ENCODE measurements around the gene SHPK.

SHPK gene

DNA sequence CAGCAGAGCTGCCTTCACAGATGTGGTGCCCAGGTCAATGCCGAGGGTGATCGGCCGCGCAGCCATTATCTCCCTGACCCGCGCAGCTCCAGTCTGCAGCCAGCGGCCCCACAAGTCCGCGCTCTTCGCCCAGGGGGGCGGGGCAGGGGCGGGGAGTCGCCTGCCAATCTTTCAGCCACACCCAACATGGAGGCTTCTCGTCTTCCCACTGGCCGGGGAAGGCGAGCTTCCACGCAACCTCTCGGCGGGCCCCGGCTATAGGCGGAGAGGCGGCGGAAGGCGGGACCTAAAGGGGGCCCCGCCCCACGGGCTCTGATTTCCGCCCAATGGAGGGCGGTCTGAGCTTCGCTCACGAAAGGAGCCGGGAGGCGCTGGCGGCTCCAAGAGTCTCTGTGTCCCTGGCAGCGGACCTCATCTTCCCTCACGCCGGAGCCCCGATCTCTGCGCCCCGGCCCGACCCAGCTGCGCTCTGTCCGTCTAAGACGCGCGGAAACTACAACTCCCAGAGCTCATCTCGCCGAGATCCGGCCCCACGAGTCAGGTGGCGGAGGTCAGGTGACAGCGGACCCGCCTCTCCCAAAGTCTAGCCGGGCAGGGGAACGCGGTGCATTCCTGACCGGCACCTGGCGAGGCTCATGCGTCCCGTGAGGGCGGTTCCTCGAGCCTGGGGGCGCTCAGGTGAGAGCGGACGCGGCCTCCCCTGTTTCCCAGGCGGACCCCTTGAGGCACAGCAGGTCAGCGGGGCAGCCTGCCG, at the start of gene SHPK, which contains the start of gene CTNS (continued):
- TF ChIP-seq, protein P1, sequence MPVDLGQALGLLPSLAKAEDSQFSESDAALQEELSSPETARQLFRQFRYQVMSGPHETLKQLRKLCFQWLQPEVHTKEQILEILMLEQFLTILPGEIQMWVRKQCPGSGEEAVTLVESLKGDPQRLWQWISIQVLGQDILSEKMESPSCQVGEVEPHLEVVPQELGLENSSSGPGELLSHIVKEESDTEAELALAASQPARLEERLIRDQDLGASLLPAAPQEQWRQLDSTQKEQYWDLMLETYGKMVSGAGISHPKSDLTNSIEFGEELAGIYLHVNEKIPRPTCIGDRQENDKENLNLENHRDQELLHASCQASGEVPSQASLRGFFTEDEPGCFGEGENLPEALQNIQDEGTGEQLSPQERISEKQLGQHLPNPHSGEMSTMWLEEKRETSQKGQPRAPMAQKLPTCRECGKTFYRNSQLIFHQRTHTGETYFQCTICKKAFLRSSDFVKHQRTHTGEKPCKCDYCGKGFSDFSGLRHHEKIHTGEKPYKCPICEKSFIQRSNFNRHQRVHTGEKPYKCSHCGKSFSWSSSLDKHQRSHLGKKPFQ (tag by site-specific recombination; IDR thresholded peaks at IDR 0.05) = no peak
- TF ChIP-seq ZNF10 (tag by site-specific recombination; IDR thresholded peaks at IDR 0.05) = 0 out of 2 replicates have a peak, but pooled peaks have one; percentile 50
- no peak for TF ChIP-seq ZNF114 (tag by site-specific recombination; IDR thresholded peaks at IDR 0.05)
- 0 out of 2 replicates have a peak, but pooled peaks have one; percentile 28 for TF ChIP-seq IKZF3 (tag by site-specific recombination; IDR thresholded peaks at IDR 0.05)
- TF ChIP-seq, protein P2, sequence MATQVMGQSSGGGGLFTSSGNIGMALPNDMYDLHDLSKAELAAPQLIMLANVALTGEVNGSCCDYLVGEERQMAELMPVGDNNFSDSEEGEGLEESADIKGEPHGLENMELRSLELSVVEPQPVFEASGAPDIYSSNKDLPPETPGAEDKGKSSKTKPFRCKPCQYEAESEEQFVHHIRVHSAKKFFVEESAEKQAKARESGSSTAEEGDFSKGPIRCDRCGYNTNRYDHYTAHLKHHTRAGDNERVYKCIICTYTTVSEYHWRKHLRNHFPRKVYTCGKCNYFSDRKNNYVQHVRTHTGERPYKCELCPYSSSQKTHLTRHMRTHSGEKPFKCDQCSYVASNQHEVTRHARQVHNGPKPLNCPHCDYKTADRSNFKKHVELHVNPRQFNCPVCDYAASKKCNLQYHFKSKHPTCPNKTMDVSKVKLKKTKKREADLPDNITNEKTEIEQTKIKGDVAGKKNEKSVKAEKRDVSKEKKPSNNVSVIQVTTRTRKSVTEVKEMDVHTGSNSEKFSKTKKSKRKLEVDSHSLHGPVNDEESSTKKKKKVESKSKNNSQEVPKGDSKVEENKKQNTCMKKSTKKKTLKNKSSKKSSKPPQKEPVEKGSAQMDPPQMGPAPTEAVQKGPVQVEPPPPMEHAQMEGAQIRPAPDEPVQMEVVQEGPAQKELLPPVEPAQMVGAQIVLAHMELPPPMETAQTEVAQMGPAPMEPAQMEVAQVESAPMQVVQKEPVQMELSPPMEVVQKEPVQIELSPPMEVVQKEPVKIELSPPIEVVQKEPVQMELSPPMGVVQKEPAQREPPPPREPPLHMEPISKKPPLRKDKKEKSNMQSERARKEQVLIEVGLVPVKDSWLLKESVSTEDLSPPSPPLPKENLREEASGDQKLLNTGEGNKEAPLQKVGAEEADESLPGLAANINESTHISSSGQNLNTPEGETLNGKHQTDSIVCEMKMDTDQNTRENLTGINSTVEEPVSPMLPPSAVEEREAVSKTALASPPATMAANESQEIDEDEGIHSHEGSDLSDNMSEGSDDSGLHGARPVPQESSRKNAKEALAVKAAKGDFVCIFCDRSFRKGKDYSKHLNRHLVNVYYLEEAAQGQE (tag by site-specific recombination; IDR thresholded peaks at IDR 0.05) = peak; percentile 19; the same call in 1 of the 2 replicates
- no peak for TF ChIP-seq ZNF785 (tag by site-specific recombination; IDR thresholded peaks at IDR 0.05)
- TF ChIP-seq ZNF629 (tag by site-specific recombination; IDR thresholded peaks at IDR 0.05) = peak; percentile 69
- TF ChIP-seq ZNF146 (tag by site-specific recombination; IDR thresholded peaks at IDR 0.05) = no peak
- 0 out of 2 replicates have a peak, but pooled peaks have one; percentile 26 for TF ChIP-seq ZNF341 (tag by site-specific recombination; IDR thresholded peaks at IDR 0.05; ENCODE audit: low read depth)
- no peak for TF ChIP-seq SCRT1 (tag by site-specific recombination; IDR thresholded peaks at IDR 0.05; ENCODE audit: borderline replicate concordance)
- peak; percentile 69 for TF ChIP-seq ZIC2 (tag by site-specific recombination; IDR thresholded peaks at IDR 0.05)
- TF ChIP-seq SP7 (tag by site-specific recombination; IDR thresholded peaks at IDR 0.05) = peak; percentile 44
- no peak for TF ChIP-seq ZNF830 (tag by site-specific recombination; IDR thresholded peaks at IDR 0.05; ENCODE audit: low read depth)
- TF ChIP-seq SCRT2 (tag by site-specific recombination; IDR thresholded peaks at IDR 0.05) = 0 out of 2 replicates have a peak, but pooled peaks have one; percentile 31
- TF ChIP-seq, protein P3, sequence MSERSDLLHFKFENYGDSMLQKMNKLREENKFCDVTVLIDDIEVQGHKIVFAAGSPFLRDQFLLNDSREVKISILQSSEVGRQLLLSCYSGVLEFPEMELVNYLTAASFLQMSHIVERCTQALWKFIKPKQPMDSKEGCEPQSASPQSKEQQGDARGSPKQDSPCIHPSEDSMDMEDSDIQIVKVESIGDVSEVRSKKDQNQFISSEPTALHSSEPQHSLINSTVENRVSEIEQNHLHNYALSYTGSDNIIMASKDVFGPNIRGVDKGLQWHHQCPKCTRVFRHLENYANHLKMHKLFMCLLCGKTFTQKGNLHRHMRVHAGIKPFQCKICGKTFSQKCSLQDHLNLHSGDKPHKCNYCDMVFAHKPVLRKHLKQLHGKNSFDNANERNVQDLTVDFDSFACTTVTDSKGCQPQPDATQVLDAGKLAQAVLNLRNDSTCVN (tag by site-specific recombination; optimal IDR thresholded peaks at IDR 0.05) = peak; percentile 81
- no peak for TF ChIP-seq ZNF768 (tag by site-specific recombination; IDR thresholded peaks at IDR 0.05)
- TF ChIP-seq ZNF223 (tag by site-specific recombination; IDR thresholded peaks at IDR 0.05) = no peak
- TF ChIP-seq, protein P4, sequence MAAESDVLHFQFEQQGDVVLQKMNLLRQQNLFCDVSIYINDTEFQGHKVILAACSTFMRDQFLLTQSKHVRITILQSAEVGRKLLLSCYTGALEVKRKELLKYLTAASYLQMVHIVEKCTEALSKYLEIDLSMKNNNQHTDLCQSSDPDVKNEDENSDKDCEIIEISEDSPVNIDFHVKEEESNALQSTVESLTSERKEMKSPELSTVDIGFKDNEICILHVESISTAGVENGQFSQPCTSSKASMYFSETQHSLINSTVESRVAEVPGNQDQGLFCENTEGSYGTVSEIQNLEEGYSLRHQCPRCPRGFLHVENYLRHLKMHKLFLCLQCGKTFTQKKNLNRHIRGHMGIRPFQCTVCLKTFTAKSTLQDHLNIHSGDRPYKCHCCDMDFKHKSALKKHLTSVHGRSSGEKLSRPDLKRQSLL (tag by site-specific recombination; IDR thresholded peaks at IDR 0.05) = no peak
- no peak for TF ChIP-seq ZNF596 (tag by site-specific recombination; IDR thresholded peaks at IDR 0.05)
- TF ChIP-seq ZNF791 (tag by site-specific recombination; IDR thresholded peaks at IDR 0.05) = no peak
- TF ChIP-seq PRDM1 (tag by site-specific recombination; IDR thresholded peaks at IDR 0.05) = no peak
- peak; percentile 53 for TF ChIP-seq ZBTB48 (tag by site-specific recombination; IDR thresholded peaks at IDR 0.05)
- TF ChIP-seq, protein P5, sequence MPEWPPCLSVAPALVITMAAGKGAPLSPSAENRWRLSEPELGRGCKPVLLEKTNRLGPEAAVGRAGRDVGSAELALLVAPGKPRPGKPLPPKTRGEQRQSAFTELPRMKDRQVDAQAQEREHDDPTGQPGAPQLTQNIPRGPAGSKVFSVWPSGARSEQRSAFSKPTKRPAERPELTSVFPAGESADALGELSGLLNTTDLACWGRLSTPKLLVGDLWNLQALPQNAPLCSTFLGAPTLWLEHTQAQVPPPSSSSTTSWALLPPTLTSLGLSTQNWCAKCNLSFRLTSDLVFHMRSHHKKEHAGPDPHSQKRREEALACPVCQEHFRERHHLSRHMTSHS (tag by site-specific recombination; IDR thresholded peaks at IDR 0.05) = no peak
- TF ChIP-seq, protein P6, sequence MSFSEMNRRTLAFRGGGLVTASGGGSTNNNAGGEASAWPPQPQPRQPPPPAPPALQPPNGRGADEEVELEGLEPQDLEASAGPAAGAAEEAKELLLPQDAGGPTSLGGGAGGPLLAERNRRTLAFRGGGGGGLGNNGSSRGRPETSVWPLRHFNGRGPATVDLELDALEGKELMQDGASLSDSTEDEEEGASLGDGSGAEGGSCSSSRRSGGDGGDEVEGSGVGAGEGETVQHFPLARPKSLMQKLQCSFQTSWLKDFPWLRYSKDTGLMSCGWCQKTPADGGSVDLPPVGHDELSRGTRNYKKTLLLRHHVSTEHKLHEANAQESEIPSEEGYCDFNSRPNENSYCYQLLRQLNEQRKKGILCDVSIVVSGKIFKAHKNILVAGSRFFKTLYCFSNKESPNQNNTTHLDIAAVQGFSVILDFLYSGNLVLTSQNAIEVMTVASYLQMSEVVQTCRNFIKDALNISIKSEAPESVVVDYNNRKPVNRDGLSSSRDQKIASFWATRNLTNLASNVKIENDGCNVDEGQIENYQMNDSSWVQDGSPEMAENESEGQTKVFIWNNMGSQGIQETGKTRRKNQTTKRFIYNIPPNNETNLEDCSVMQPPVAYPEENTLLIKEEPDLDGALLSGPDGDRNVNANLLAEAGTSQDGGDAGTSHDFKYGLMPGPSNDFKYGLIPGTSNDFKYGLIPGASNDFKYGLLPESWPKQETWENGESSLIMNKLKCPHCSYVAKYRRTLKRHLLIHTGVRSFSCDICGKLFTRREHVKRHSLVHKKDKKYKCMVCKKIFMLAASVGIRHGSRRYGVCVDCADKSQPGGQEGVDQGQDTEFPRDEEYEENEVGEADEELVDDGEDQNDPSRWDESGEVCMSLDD (tag by site-specific recombination; IDR thresholded peaks at IDR 0.05) = no peak
- TF ChIP-seq, protein P7, sequence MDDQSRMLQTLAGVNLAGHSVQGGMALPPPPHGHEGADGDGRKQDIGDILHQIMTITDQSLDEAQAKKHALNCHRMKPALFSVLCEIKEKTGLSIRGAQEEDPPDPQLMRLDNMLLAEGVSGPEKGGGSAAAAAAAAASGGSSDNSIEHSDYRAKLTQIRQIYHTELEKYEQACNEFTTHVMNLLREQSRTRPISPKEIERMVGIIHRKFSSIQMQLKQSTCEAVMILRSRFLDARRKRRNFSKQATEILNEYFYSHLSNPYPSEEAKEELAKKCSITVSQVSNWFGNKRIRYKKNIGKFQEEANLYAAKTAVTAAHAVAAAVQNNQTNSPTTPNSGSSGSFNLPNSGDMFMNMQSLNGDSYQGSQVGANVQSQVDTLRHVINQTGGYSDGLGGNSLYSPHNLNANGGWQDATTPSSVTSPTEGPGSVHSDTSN (CRISPR knock-in tag; IDR thresholded peaks at IDR 0.05) = no peak; the same call in none of the 2 replicates
- no peak for TF ChIP-seq ZNF366 (tag by site-specific recombination; conservative IDR thresholded peaks at IDR 0.05)
- no peak for TF ChIP-seq ZNF623 (tag by site-specific recombination; IDR thresholded peaks at IDR 0.05)
- no peak for TF ChIP-seq ZNF654 (tag by site-specific recombination; IDR thresholded peaks at IDR 0.05; ENCODE audit: low read depth)

Measured in HEK293 (cell line).